NCI-H748 treated with DMSO at 0.1 percent for 48 hours (cell line): ENCODE results near the gene AADAC.
"Not testable (repeated sequence)": the region's sequence is repeated elsewhere in the genome, so short reads cannot be mapped to it uniquely, and the experiment has no call there.

Source experiments
- DNase-seq: peaks from one replicate; lab custom pipeline; 2025; lab: John Stamatoyannopoulos, UW

AADAC gene, protein sequence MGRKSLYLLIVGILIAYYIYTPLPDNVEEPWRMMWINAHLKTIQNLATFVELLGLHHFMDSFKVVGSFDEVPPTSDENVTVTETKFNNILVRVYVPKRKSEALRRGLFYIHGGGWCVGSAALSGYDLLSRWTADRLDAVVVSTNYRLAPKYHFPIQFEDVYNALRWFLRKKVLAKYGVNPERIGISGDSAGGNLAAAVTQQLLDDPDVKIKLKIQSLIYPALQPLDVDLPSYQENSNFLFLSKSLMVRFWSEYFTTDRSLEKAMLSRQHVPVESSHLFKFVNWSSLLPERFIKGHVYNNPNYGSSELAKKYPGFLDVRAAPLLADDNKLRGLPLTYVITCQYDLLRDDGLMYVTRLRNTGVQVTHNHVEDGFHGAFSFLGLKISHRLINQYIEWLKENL

DNA sequence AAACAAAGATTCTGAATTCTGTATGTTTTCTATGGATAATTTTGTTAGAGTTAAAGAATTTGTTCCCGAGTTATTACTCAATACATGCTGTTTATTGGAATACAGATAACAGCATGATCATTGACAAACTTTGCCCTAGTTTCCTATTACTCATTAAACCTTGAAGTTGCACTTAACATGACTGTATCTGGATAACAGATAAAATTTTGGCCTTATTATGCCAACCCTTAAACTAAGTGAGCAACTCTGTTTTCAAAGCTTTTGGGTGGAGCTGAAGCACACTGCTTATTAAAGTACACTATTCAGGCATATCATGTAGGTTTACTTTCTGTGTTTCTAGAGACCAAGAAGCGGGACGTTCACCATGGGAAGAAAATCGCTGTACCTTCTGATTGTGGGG lies at the start of gene AADAC:
AADAC (plus strand) TSS at position 318 of the 400 bp plus-strand sequence; CDS start at position 365, 47 bp downstream.
- DNase-seq: no peak

DNA sequence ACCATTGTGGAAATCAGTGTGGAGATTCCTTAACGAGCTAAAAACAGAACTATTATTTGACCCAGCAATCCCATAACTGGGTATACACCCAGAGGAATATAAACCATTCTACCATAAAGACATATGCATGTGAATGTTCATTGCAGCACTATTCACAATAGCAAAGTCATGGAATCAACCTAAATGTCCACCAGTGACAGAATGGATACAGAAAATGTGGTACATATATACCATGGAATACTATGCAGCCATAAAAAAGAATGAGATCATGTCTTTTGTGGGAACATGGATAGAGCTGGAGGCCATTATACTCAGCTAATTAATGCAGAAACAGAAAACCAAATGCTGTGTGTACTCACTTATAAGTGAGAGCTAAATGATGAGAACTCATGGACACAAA lies 49.2 kb upstream of the AADAC start:
- not testable (repeated sequence) for DNase-seq

DNA sequence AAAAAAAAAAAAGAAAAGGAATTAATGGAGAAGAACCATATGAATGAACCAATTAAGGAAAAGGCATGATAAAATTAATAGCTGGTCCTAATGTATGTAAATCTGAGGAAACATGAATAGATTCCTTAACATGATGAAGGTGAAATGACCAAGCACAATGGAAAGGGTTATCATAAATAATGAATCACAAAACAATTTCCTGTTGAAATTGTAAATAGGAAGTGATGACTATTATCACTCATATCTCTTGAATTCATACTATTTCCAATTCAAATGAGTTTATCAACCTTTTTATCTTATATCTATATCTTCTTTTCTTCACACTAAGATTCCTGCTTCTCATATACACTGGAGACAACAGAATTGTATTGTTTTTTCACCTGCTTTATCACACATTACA lies 48.2 kb upstream of the AADAC start:
- DNase-seq: no peak

DNA sequence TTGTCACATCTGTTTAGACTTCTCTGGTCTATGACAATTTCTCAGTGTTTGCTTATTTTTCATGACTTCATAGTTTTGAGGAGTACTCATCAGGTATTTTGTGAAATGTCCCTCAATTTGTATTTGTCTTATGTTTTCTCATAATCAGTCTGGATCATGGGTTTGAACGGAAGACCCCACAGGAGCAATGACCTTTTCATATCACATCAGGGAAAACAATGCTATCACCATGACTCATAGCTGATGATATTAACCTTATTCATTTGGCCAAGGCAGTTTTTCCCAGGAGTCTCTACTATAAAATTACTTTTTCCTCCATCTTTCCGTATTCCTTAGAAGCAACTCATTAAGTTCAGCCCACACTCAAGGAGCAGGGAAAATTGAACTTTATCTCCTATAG lies 47.5 kb upstream of the AADAC start:
- no peak for DNase-seq

DNA sequence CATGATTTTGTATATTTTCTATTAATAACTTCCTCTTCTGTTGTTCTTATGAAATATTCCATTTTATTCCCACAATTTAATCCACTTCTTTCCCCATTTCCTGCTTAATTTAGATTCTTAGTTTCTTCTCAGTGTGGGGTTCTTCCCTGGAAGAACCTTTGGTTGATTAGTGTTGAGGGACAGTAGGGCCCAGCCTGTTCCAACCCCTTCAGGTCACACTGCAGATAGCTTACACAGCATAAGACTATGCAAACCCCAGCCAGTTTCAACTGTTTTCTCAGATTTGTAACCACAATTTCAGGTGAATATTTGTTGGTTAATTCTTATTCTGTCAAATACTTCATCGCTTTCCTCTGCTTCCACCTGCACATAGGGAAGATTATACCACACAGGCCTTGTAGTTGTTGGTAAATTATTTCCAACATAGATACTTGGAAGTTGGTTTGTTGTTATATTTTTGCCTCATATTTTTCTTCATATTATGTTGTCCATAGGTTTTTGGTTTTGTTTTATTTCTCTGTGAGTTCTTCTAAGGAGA lies 45.5 kb upstream of the AADAC start:
- no peak for DNase-seq

DNA sequence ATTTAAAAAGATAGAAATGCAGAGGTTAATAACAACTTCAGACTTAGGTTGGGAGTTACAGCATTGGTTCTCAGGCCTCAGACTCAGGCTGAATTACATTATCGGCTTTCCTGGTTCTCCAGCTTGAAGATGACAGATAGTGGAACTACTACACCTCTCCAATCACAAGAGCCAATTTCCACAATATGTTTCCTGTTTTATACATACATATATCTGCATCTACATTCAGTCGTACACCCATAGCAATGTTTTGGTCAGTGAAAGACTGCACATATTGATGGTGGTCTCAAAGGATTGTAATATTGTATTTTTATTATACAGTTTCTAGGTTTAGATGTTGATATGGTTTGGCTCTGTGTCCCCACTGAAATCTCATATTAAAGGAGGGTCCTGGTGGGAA lies 44.7 kb upstream of the AADAC start:
- no peak for DNase-seq

DNA sequence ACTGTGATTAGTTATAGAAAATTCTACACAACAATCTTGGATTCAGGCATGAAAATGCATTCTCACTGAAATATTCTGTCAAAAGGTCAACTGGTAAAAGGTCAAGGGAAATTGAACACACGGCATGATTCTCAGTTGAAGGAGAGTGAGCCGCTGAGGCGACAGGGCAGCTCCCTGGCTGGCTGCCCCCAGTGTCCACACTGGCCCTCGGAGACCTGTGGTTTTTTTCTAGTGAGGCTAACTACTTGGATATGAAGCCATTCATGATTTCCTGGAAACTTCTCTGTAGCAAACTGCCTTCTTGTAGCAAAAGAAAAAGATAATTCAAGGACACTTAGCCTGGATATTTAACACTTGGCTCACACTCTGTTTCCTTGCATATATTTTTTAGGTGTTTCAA lies 43.0 kb upstream of the AADAC start:
- no peak for DNase-seq

DNA sequence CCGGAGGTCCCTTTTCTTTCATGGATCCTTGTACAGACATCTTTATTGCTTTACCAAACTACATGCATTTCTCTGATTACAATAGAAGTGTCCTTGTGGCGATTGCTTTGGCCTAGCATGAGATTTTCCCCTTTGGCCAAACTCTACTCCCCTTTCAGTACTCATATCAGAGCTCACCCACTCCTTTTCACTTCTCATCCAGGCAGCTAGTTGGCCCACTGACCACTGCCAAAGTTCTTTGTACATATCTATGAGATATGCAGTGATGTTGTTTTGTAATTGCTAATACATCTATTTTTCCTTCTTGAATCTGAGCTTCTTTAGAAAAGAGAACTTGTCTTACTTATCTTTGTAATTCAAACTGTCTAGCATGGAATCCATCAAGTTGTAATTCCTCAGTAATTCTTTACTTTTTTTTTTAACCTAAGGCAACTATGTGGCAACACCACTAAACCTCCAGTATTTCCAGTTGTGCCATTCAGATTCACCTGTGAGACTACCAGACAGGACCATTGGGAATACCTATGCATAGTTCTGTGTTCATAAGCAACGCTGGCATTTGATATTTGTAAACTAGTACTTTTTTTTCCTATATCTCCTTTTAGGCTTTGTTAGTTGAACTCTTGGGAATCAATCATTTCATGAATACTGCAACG lies 41.0 kb upstream of the AADAC start:
- DNase-seq: no peak

DNA sequence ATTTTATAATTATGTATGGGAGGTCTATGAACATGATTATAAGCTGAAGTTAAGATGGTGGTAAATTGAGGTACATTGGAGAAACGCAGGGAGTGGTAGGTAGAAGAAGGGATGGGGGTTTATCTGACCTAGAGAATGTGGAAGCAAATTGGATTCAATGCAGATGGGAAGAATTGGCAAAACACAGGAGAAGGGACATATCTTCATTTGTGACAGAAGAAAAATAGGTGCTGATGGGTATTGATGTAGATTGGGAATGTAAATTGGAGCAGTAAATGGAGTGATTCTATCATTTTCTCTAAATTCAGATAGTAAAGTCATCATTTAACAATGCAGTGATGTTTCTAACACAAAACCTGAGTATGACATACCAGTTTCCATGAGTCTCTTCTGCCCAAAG lies 39.7 kb upstream of the AADAC start:
- no peak for DNase-seq

DNA sequence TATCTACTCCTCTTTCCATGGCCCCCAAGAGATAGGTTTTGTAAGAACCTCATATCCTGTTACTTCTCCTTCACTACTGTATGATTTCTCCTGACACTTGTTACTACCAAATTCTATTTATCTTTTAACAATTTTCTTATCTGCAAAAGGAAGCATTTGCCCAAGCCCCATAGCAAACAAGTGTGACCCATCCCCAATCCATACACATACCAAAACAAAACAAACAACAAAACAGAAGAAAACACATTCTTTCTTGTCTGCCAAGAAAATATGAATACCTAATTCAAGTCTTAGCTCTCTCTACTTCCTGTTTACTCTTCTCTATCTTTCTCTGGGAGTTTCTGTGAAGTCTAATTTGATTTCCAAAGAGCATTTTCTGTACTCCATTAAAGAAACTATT lies 39.0 kb upstream of the AADAC start:
- no peak for DNase-seq

DNA sequence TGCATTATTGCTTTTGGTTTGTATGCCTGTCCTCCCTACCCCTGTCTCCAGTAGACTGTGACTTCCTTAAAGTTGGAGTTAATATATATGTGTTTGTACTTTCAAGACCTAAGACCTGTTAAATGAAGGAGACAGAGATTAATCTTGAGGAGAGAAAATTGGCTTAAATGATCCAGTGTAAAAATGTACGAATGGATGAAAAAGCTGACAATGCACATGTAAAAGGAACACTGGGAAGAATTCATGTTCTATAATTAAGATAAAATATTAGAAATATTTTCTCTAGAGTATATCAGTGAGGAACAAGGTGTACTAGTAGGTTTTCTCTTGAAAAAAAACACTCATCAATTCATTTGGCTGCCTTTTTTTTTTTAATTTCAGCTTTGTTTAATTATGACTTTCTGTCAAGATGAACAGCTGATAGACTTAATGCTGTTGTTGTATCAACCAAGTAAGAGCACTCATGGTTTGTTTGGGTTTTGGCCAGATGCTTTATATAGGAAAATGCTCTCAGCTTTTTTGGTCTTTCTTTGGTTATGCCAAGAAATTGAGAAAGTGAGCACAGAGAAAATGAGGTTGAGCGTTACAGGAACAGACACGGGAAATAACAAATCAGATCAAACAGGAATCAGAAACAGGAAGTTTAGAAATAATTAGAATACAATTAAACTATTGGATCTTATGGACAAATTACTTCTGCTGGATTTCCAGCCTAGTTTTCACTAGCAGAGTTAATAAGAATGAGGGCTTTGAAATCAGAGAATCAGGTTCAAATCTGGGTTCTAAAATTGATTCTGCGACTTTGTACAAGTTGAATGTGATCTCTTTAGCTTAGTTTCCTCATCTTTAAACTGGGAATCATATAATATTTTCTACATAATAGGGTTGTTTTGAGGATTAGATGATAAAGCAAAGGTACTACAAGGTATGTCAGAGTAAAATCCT lies 38.3 kb upstream of the AADAC start:
- no peak for DNase-seq

DNA sequence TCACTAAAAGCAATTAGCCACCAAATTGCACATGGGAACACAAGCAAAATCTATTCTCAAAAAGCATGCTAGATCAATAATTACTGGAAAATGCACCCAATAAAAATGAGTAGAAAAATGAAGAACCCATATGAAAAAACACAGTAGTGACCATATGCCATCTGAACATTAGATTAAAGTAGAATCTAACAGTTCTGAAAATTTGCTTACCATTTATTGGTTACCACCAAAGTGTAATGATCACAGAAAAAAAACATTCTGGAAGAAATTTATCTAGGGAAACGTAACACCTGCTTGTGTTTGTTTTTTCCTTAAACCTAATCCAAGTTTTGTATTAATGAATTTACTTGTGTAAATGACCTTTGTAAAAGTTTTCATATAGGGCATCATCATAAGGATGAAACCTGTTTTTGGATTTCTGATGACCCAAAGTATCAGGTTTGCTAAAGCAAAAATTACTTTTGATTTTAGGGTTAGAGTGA lies 37.6 kb upstream of the AADAC start:
- no peak for DNase-seq

DNA sequence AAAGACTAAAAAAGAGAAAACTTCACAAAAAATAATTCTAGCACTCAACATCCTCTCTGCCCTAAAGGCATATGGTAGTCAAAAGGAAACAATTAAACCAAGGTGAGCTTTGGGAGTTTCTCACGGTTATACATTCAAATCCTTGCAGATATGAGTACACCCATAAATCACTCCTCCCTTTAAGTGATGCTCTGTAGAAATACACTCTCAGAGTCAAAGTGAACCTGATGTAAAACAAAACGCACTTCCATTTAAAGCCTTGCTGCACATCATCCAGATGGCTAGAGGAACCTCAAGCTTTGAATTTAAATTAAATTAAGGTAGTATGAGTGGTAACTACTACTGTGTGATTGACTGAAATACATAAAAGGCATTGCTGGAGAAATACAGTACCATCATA lies 36.0 kb upstream of the AADAC start:
- DNase-seq: no peak

DNA sequence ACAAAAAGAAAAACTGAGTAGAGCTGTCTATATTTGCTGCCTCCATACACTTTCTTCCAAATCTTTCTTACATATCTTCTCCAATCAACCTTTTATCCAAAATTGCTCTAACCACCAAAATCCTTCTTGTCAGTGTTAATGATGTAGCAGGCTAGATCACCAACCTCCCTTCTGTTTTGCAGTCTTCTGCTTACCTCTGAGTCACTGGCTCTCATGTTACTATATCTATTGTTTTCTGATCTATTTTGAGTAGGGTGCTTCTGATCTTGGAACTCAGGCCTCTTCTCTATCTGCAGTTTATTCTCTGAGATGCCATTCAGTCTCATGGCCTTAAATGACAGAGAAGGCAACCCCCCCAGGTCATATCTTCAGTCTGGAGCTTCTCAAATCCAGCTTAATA lies 26.3 kb upstream of the AADAC start:
- DNase-seq: no peak

DNA sequence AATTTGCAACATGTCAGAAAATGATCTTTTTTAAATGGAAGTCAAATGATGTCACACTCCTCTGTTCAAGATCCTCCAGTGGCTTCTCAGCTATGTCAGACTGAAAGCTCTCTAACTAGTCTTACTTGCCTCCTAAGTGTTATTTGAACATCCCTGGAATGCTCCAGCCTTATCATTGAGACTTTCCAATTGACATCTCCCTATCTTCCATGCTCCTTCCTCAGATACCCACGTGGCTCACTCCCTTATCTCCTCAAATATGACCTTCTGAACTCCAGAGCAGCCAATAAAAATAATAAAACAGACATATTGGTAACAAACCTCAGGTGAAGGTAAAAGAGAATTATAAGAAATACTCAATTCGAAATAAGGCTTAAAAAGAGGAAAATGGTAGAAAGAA lies 25.5 kb upstream of the AADAC start:
- no peak for DNase-seq

DNA sequence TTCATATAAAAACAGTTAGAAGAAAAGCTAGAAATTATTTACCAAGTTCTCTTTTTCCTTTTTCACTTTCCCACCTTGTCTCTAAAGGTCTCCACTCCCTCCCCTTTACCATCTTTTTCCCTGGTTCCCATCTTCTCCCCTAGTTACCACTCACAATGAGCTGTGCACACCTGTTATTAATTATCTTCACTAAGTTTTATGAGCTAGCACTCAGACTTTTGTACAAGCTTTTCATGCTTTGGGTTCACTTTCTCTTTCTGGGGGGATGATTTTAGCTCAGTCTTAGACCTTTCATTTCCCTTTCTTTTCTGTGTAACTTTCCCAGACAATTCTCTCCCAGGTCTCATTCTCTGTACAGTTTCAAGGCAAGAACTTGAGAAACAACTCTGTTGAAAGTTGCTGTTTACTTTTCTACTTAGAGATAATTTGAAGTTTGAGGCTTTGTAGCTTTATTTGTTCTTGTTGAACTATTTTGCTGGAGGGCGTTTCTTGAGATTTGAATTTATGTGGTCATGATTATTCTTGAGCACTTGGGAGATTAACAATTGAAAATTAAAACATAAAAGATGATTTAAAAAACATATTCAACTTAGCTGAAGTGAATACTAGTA lies 24.0 kb upstream of the AADAC start:
- no peak for DNase-seq

DNA sequence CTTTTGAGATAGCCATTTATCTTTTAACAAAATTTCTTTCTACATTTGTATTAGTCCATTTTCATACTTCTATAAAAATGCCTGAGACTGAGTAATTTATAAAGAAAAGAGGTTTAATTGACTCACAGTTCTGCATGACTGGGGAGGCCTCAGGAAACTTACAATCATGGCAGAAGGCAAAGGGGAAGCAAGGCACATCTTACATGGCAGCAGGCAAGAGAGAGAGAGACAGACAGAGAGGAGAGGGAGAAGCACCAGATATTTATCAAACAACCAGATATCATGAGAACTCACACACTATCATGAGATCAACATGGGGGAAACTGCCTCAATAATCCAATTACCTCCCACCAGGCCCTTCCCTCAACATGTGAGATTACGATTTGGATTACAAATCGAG lies 23.2 kb upstream of the AADAC start:
- not testable (repeated sequence) for DNase-seq

DNA sequence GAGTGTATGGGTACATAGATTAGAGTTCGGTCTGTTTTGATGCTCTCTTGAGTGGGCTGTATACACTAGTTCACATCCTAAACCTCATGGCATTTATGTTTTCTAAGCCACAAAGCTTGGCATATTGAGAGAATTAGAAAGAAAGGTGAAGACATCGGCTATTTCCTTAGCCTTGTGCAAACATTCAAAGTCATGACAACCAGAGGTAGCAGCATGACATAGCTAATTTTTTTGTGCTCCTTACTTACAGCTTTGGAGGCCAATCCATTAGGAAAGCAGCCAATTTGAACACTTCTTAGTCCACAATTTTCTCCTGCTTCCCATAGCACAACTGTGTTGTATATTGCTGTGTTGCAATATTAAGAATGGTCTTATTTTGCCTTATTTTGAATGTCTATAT lies 21.5 kb upstream of the AADAC start:
- DNase-seq: no peak

DNA sequence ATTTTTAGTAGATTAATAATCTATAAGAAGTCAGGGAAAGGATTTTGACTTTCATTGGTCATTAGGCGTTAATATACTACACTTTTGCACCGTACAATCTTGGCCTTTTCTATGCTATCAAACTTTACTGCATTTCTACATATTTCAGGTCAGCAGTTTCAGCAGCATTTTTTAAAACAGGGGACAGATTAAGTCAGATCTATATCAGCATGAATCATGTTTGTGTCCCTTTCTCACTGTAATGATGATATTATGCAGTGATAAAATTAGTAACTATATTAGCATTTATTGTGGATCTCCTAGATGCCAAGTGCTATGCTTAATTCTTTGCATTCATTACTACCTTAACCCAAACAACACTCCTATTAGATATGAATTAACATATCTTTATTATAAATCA lies 20.3 kb upstream of the AADAC start:
- no peak for DNase-seq

DNA sequence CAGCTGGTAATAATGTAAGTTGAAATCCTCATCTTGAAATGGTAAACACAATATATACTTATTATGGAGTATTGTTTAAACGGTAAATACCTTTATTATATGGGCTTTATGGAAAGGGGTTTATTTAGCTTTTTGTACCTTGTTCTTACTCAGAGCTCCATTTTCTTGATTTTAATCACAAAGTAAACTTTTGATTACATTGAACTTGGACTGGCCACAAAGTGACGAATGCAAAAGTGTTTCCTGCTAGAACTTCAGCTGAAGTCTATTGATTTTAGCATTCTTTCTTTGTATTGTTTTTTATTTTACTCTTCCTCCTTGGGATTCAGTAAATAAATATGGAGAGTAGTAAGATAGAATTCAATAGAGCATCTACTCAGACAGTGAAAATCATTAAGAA lies 19.8 kb upstream of the AADAC start:
- no peak for DNase-seq

DNA sequence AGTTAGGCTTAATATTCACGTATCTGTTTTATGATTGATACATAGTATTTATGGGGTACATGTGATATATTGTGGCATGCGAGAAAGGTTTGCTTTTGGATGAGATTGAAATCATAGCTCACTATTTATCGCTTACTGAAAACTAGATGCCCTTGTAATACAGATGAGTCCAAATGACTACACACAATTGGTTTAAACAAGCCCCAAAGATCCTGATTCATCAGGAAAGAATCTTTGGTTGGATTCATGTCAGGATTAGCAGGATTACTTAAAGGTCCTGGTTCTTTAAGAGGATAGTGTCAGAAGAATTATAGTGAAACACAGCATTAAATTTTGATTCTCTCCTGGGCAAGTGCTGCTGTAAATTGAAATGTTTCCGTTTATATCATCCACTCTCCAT lies 18.6 kb upstream of the AADAC start:
- no peak for DNase-seq
